Upper lobe of right lung (tissue), 1 donor: ENCODE measurements around the gene PHLPP1. TPM values are rescaled to one million over a fixed set of nuclear protein-coding genes. Genes with fewer than 3 reads are reported as not detected.

Experiments
- ATAC-seq: fragments of 200-7000 bp; cut with Tn5 transposase; one replicate; pipeline ENCODE4 v1.9.1; 2020; ENCODE audit warnings: mild to moderate bottlenecking, moderate library complexity
- DNase-seq: peaks from one replicate; pipeline ENCODE4 v3.0.0-alpha.2; 2020
- H3K27ac ChIP-seq: fragments of 200-600 bp; one replicate; pipeline ENCODE4 v1.8.0; 2022
- H3K27me3 ChIP-seq: fragments of 200-600 bp; one replicate; pipeline ENCODE4 v1.8.0; 2022; ENCODE audit warnings: mild to moderate bottlenecking
- H3K36me3 ChIP-seq: fragments of 200-600 bp; one replicate; pipeline ENCODE4 v1.8.0; 2022
- H3K4me1 ChIP-seq: fragments of 200-600 bp; one replicate; pipeline ENCODE4 v1.8.0; 2022
- H3K4me3 ChIP-seq: fragments of 200-600 bp; one replicate; pipeline ENCODE4 v1.8.0; 2022; ENCODE audit warnings: mild to moderate bottlenecking
- H3K9me3 ChIP-seq: fragments of 200-600 bp; one replicate; pipeline ENCODE4 v1.8.0; 2022
- CTCF ChIP-seq: fragments of 200-600 bp; IDR thresholded peaks from one replicate; pipeline ENCODE4 v1.8.0; 2022; ENCODE audit warnings: antibody characterized with exemption
- intact Hi-C: fragments of 100-400 bp; cut with DNase I; formaldehyde crosslinking; loops from one replicate; pipeline ENCODE4 v1.11.0; 2022
- total RNA-seq: library from RNA; stranded (reverse); fragmentation: NEBNext Ultra II Directional; extraction: Animal tissue kit (Norgen Biotek cat#: 25700); gene quantifications from one replicate; pipeline ENCODE4 v1.2.1, GENCODE V29; 2021
- donor health status: DM: no; HTN: yes; CAD: no; lungs with severe emphysema.

PHLPP1 gene
- total RNA-seq, 1 donor from 2014 or later: 11.9 TPM

GRCh38 chr18:62839874-62840713 lies 124.8 kb downstream of the PHLPP1 start:
- H3K27ac ChIP-seq: no peak overlapping the region
- no peak for TF ChIP-seq CTCF
- no peak overlapping the region for H3K4me3 ChIP-seq
- no peak for ATAC-seq
- no peaks in the 10 kb centered on the region for H3K9me3 ChIP-seq
- no peaks in the 10 kb centered on the region for H3K36me3 ChIP-seq
- DNase-seq: no peak
- intact Hi-C loops: no loop called here
- no peaks in the 10 kb centered on the region for H3K4me1 ChIP-seq
- no peaks in the 10 kb centered on the region for H3K27me3 ChIP-seq

GRCh38 chr18:62841405-62841804 lies 126.1 kb downstream of the PHLPP1 start:
- ATAC-seq (no peak), DNase-seq (no peak)
- Histone ChIP-seq H3K9me3 (no peaks in the 10 kb centered on the region), H3K27ac (no peak overlapping the region), H3K36me3 (no peaks in the 10 kb centered on the region), H3K4me1 (no peaks in the 10 kb centered on the region), H3K4me3 (no peak overlapping the region), H3K27me3 (no peaks in the 10 kb centered on the region)
- no peak for TF ChIP-seq CTCF
- intact Hi-C loops: no loop called here

GRCh38 chr18:62842898-62843297 lies 127.6 kb downstream of the PHLPP1 start:
- no peaks in the 10 kb centered on the region for H3K36me3 ChIP-seq
- H3K4me3 ChIP-seq: no peak overlapping the region
- H3K27me3 ChIP-seq: no peaks in the 10 kb centered on the region
- intact Hi-C loops: no loop called here
- DNase-seq (no peak), ATAC-seq (no peak)
- no peak overlapping the region for H3K27ac ChIP-seq
- no peaks in the 10 kb centered on the region for H3K9me3 ChIP-seq
- H3K4me1 ChIP-seq: no peaks in the 10 kb centered on the region
- TF ChIP-seq CTCF: no peak

- intact Hi-C loops: no loop called here
- DNase-seq: no peak
- Histone ChIP-seq H3K4me1 (no peaks in the 10 kb centered on the region), H3K9me3 (no peaks in the 10 kb centered on the region), H3K36me3 (no peaks in the 10 kb centered on the region), H3K27me3 (no peaks in the 10 kb centered on the region), H3K4me3 (no peak overlapping the region), H3K27ac (no peak overlapping the region)
- ATAC-seq: no peak
- no peak for TF ChIP-seq CTCF
Measured at GRCh38 chr18:62844850-62845643, 129.7 kb downstream of the PHLPP1 start.

GRCh38 chr18:62846313-62846712 lies 131.0 kb downstream of the PHLPP1 start:
- no peak for TF ChIP-seq CTCF
- H3K27ac ChIP-seq: no peak overlapping the region

More at GRCh38 chr18:62846313-62846712, 131.0 kb downstream of the PHLPP1 start:
- Histone ChIP-seq H3K4me1 (no peaks in the 10 kb centered on the region), H3K27me3 (no peaks in the 10 kb centered on the region), H3K36me3 (no peaks in the 10 kb centered on the region), H3K4me3 (no peak overlapping the region), H3K9me3 (no peaks in the 10 kb centered on the region)
- intact Hi-C loops: no loop called here
- DNase-seq (no peak), ATAC-seq (no peak)
